GM23338 (cell line): Measurements from ENCODE around the gene HTRA1. TPM values are rescaled to one million over a fixed set of nuclear protein-coding genes. Genes with fewer than 3 reads are reported as not detected.

Experiments used
- ATAC-seq: fragments of 200-7000 bp; cut with Tn5 transposase; 3 replicates; pipeline ENCODE4 v1.9.1; 2020
- DNase-seq: peaks from one replicate; pipeline ENCODE4 v3.0.0-alpha.2; 2015; ENCODE audit warnings: low spot score
- H2AFZ ChIP-seq: fragments of 200-600 bp; sonication (generic); 2 replicates; pipeline ENCODE4 v1.8.0; 2016; ENCODE audit warnings: antibody characterized with exemption, mild to moderate bottlenecking, moderate library complexity
- H3F3A ChIP-seq: fragments of 200-600 bp; sonication (generic); replicated peaks from 2 replicates; pipeline ENCODE4 v1.8.0; 2017; ENCODE audit warnings: antibody characterized with exemption, mixed run types, low read depth
- H3K27ac ChIP-seq: fragments of 200-600 bp; sonication (generic); 2 replicates; pipeline ENCODE4 v1.6.1; 2016; ENCODE audit warnings: low read depth
- H3K27me3 ChIP-seq: fragments of 200-600 bp; sonication (generic); 2 replicates; pipeline ENCODE4 v1.8.0; 2016; ENCODE audit warnings: mild to moderate bottlenecking, mixed run types, moderate library complexity; ENCODE audit not compliant: insufficient read depth
- H3K36me3 ChIP-seq: fragments of 200-600 bp; sonication (generic); 2 replicates; pipeline ENCODE4 v1.8.0; 2016; ENCODE audit warnings: mild to moderate bottlenecking; ENCODE audit not compliant: insufficient read depth
- H3K4me1 ChIP-seq: fragments of 200-600 bp; sonication (generic); 2 replicates; pipeline ENCODE4 v1.8.0; 2016; ENCODE audit warnings: mild to moderate bottlenecking, moderate library complexity; ENCODE audit not compliant: insufficient read depth
- H3K4me2 ChIP-seq: fragments of 200-600 bp; sonication (generic); 2 replicates; pipeline ENCODE4 v1.7.1; 2017; ENCODE audit warnings: mixed run types
- H3K4me3 ChIP-seq: fragments of 200-600 bp; sonication (generic); 2 replicates; pipeline ENCODE4 v1.6.1; 2016; ENCODE audit warnings: mixed run types
- H3K79me2 ChIP-seq: fragments of 200-600 bp; sonication (generic); replicated peaks from 2 replicates; pipeline ENCODE4 v1.8.0; 2017; ENCODE audit warnings: mild to moderate bottlenecking; ENCODE audit not compliant: insufficient read depth
- H3K9me2 ChIP-seq: fragments of 200-600 bp; sonication (generic); 2 replicates; pipeline ENCODE4 v1.8.0; 2017; ENCODE audit not compliant: insufficient read depth
- H4K20me1 ChIP-seq: fragments of 200-600 bp; sonication (generic); replicated peaks from 2 replicates; pipeline ENCODE4 v1.8.0; 2017; ENCODE audit warnings: mild to moderate bottlenecking; ENCODE audit not compliant: insufficient read depth
- H3K27ac Mint-ChIP-seq: 2 replicates; pipeline ENCODE4 v1.8.0; 2020; ENCODE audit warnings: inconsistent platforms, mild to moderate bottlenecking, moderate library complexity, mixed read lengths
- H3K27me3 Mint-ChIP-seq: 3 replicates; pipeline ENCODE4 v1.8.0; 2022; ENCODE audit warnings: low read depth, mild to moderate bottlenecking, moderate library complexity, mixed read lengths, inconsistent platforms; ENCODE audit not compliant: insufficient read depth, poor library complexity
- H3K36me3 Mint-ChIP-seq: 3 replicates; pipeline ENCODE4 v1.8.0; 2021; ENCODE audit warnings: low read depth, mild to moderate bottlenecking, inconsistent platforms, moderate library complexity, mixed read lengths
- H3K4me1 Mint-ChIP-seq: 3 replicates; pipeline ENCODE4 v1.8.0; 2020; ENCODE audit warnings: mild to moderate bottlenecking, inconsistent platforms, mixed read lengths
- H3K4me3 Mint-ChIP-seq: 3 replicates; pipeline ENCODE4 v1.8.0; 2021; ENCODE audit warnings: moderate library complexity, mild to moderate bottlenecking, inconsistent platforms, mixed read lengths
- H3K9me3 Mint-ChIP-seq: 3 replicates; pipeline ENCODE4 v1.8.0; 2020; ENCODE audit warnings: moderate library complexity, mild to moderate bottlenecking, inconsistent platforms, mixed read lengths
- CREB1 ChIP-seq: fragments of 250-450 bp; sonication (Bioruptor Pico); IDR thresholded peaks from 2 replicates; pipeline ENCODE4 v1.5.0; 2020; ENCODE audit warnings: low read depth, mild to moderate bottlenecking, moderate library complexity
- NANOG ChIP-seq: IDR thresholded peaks from 2 replicates; pipeline ENCODE4 v1.6.1; 2016; ENCODE audit warnings: antibody characterized with exemption, borderline replicate concordance
- POLR2AphosphoS5 ChIP-seq: IDR thresholded peaks from 2 replicates; pipeline ENCODE4 v1.6.1; 2016; ENCODE audit warnings: antibody characterized with exemption, low read depth
- STAT1 ChIP-seq: IDR thresholded peaks from one replicate; pipeline ENCODE4 v1.6.1; 2016; ENCODE audit warnings: antibody characterized with exemption; ENCODE audit not compliant: unreplicated experiment
- ZNF114 ChIP-seq: fragments of 250-450 bp; sonication (Bioruptor Pico); IDR thresholded peaks from 2 replicates; pipeline ENCODE4 v1.5.0; 2020; ENCODE audit warnings: mild to moderate bottlenecking, moderate library complexity
- polyA plus RNA-seq: library from polyadenylated mRNA; unstranded; fragments of >200 nt; fragmentation: Nextera tagmentation; extraction: Ambion mirVana; gene quantifications from 2 replicates; pipeline ENCODE4 v1.2.1, GENCODE V29; 2016
- total RNA-seq: library from RNA; depleted of rRNA; stranded (reverse); fragments of >200 nt; shearing (Covaris generic); gene quantifications from 2 replicates; pipeline ENCODE4 v1.2.3, GENCODE V29; 2014
- TF ChIP-seq, protein P1 (sequence below): IDR thresholded peaks from one replicate; pipeline ENCODE4 v1.6.1; 2018; ENCODE audit warnings: antibody characterized with exemption; ENCODE audit not compliant: unreplicated experiment
- TF ChIP-seq, protein P2 (sequence below), 2 experiments: fragments of 200-600 bp in 1 of 2; sonication (generic) in 1 of 2; conservative IDR thresholded peaks; 2 replicates each; pipeline versions ENCODE4 v1.5.1 to v1.6.1; 2016 to 2017; ENCODE audit warnings: antibody characterized with exemption in 2 of 2, low read depth in 2 of 2, mild to moderate bottlenecking in 2 of 2, moderate library complexity in 1 of 2
- TF ChIP-seq, protein P3 (sequence below): fragments of 250-450 bp; sonication (Bioruptor Pico); IDR thresholded peaks from 2 replicates; pipeline ENCODE4 v1.5.0; 2020; ENCODE audit warnings: mild to moderate bottlenecking, moderate library complexity

Gene HTRA1
- total and polyA plus RNA-seq, 2 experiments from 2014 or later: 8.1 to 16.1 TPM

DNA sequence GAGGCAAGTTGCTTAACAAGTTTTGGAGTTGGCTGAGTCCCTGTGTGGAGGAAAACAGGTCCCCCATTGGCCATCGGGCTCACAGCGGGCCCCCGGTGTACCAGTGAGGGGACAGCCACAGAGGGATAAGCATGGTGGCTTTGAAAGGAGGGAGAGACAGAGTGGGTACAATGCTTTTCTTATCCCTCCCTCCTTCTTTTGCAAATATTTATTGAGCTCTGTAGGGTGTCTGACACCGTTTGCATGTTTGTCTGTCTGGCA, 2.8 kb downstream of the HTRA1 start (continued):
- TF ChIP-seq, protein P1, sequence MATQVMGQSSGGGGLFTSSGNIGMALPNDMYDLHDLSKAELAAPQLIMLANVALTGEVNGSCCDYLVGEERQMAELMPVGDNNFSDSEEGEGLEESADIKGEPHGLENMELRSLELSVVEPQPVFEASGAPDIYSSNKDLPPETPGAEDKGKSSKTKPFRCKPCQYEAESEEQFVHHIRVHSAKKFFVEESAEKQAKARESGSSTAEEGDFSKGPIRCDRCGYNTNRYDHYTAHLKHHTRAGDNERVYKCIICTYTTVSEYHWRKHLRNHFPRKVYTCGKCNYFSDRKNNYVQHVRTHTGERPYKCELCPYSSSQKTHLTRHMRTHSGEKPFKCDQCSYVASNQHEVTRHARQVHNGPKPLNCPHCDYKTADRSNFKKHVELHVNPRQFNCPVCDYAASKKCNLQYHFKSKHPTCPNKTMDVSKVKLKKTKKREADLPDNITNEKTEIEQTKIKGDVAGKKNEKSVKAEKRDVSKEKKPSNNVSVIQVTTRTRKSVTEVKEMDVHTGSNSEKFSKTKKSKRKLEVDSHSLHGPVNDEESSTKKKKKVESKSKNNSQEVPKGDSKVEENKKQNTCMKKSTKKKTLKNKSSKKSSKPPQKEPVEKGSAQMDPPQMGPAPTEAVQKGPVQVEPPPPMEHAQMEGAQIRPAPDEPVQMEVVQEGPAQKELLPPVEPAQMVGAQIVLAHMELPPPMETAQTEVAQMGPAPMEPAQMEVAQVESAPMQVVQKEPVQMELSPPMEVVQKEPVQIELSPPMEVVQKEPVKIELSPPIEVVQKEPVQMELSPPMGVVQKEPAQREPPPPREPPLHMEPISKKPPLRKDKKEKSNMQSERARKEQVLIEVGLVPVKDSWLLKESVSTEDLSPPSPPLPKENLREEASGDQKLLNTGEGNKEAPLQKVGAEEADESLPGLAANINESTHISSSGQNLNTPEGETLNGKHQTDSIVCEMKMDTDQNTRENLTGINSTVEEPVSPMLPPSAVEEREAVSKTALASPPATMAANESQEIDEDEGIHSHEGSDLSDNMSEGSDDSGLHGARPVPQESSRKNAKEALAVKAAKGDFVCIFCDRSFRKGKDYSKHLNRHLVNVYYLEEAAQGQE: no peak
- no peak for TF ChIP-seq POLR2AphosphoS5
- TF ChIP-seq NANOG: no peak
- TF ChIP-seq, protein P2, sequence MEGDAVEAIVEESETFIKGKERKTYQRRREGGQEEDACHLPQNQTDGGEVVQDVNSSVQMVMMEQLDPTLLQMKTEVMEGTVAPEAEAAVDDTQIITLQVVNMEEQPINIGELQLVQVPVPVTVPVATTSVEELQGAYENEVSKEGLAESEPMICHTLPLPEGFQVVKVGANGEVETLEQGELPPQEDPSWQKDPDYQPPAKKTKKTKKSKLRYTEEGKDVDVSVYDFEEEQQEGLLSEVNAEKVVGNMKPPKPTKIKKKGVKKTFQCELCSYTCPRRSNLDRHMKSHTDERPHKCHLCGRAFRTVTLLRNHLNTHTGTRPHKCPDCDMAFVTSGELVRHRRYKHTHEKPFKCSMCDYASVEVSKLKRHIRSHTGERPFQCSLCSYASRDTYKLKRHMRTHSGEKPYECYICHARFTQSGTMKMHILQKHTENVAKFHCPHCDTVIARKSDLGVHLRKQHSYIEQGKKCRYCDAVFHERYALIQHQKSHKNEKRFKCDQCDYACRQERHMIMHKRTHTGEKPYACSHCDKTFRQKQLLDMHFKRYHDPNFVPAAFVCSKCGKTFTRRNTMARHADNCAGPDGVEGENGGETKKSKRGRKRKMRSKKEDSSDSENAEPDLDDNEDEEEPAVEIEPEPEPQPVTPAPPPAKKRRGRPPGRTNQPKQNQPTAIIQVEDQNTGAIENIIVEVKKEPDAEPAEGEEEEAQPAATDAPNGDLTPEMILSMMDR (conservative IDR thresholded peaks at IDR 0.05; ENCODE audit: low read depth in 2 of 2): no peak

DNA sequence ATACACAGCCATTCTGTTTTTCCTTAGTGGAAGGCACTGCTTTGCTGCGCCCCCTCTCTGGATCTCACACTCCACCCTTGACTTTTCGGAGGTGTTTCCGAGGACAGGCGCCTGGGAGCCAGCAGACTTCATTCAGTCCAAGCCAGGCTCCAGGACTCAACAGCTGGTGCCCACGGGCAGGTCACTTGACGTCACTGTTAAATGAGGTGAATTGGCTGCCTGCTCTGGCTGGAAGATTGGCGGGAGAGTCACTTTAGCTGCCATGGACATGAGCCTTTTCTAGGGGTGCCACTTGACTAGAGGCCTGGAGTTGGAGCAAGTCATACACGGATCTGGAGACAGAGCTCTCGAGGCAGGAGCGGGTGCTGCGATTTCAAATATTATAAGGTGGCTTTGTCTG, 3.2 kb downstream of the HTRA1 start:
- no peak overlapping the region for H3K27ac Mint-ChIP-seq
- H3K36me3 ChIP-seq: no peaks in the 10 kb centered on the region
- H3K4me1 ChIP-seq: peaks cover 14% of the 10 kb centered on the region
- no peak overlapping the region for H3K4me3 Mint-ChIP-seq
- H3K4me2 ChIP-seq: no peak overlapping the region
- peaks cover 44% of the 10 kb centered on the region for H3K27me3 ChIP-seq
- no peaks in the 10 kb centered on the region for H3K9me3 Mint-ChIP-seq
- H3K4me3 ChIP-seq: no peak overlapping the region
- ATAC-seq (no peak), DNase-seq (no peak)
- no peaks in the 10 kb centered on the region; the same call in 1 of the 2 replicates for H4K20me1 ChIP-seq
- 0 out of 2 replicates have a peak, but pooled peaks cover 6% of the 10 kb centered on the region for H3F3A ChIP-seq
- H3K4me1 Mint-ChIP-seq: peaks cover 23% of the 10 kb centered on the region
- H3K9me2 ChIP-seq: no peaks in the 10 kb centered on the region
- no peaks in the 10 kb centered on the region for H3K79me2 ChIP-seq
- H3K27me3 Mint-ChIP-seq: peaks cover 43% of the 10 kb centered on the region
- no peak overlapping the region for H2AFZ ChIP-seq
- no peak overlapping the region for H3K27ac ChIP-seq
- no peaks in the 10 kb centered on the region; the same call in 2 of the 3 replicates for H3K36me3 Mint-ChIP-seq
- TF ChIP-seq NANOG (no peak), CREB1 (no peak), STAT1 (no peak), POLR2AphosphoS5 (no peak), ZNF114 (CRISPR knock-in tag) (no peak)
- TF ChIP-seq, protein P3, sequence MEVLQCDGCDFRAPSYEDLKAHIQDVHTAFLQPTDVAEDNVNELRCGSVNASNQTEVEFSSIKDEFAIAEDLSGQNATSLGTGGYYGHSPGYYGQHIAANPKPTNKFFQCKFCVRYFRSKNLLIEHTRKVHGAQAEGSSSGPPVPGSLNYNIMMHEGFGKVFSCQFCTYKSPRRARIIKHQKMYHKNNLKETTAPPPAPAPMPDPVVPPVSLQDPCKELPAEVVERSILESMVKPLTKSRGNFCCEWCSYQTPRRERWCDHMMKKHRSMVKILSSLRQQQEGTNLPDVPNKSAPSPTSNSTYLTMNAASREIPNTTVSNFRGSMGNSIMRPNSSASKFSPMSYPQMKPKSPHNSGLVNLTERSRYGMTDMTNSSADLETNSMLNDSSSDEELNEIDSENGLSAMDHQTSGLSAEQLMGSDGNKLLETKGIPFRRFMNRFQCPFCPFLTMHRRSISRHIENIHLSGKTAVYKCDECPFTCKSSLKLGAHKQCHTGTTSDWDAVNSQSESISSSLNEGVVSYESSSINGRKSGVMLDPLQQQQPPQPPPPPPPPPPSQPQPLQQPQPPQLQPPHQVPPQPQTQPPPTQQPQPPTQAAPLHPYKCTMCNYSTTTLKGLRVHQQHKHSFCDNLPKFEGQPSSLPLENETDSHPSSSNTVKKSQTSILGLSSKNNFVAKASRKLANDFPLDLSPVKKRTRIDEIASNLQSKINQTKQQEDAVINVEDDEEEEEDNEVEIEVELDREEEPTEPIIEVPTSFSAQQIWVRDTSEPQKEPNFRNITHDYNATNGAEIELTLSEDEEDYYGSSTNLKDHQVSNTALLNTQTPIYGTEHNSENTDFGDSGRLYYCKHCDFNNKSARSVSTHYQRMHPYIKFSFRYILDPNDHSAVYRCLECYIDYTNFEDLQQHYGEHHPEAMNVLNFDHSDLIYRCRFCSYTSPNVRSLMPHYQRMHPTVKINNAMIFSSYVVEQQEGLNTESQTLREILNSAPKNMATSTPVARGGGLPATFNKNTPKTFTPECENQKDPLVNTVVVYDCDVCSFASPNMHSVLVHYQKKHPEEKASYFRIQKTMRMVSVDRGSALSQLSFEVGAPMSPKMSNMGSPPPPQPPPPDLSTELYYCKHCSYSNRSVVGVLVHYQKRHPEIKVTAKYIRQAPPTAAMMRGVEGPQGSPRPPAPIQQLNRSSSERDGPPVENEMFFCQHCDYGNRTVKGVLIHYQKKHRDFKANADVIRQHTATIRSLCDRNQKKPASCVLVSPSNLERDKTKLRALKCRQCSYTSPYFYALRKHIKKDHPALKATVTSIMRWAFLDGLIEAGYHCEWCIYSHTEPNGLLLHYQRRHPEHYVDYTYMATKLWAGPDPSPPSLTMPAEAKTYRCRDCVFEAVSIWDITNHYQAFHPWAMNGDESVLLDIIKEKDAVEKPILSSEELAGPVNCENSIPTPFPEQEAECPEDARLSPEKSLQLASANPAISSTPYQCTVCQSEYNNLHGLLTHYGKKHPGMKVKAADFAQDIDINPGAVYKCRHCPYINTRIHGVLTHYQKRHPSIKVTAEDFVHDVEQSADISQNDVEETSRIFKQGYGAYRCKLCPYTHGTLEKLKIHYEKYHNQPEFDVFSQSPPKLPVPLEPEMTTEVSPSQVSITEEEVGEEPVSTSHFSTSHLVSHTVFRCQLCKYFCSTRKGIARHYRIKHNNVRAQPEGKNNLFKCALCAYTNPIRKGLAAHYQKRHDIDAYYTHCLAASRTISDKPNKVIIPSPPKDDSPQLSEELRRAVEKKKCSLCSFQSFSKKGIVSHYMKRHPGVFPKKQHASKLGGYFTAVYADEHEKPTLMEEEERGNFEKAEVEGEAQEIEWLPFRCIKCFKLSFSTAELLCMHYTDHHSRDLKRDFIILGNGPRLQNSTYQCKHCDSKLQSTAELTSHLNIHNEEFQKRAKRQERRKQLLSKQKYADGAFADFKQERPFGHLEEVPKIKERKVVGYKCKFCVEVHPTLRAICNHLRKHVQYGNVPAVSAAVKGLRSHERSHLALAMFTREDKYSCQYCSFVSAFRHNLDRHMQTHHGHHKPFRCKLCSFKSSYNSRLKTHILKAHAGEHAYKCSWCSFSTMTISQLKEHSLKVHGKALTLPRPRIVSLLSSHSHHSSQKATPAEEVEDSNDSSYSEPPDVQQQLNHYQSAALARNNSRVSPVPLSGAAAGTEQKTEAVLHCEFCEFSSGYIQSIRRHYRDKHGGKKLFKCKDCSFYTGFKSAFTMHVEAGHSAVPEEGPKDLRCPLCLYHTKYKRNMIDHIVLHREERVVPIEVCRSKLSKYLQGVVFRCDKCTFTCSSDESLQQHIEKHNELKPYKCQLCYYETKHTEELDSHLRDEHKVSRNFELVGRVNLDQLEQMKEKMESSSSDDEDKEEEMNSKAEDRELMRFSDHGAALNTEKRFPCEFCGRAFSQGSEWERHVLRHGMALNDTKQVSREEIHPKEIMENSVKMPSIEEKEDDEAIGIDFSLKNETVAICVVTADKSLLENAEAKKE (CRISPR knock-in tag): no peak
- TF ChIP-seq, protein P1: no peak
